Posterior cingulate gyrus (tissue), 11 donors: Measurements from ENCODE around the gene ULBP3.

ENCODE experiments used
- DNase-seq, 10 donors: peaks; one replicate each; pipeline versions ENCODE4 v3.0.0 to v3.0.0-alpha.2; 2020 to 2021; ENCODE audit warnings: mixed read lengths in 3 of 10
- intact Hi-C: fragments of 100-400 bp; cut with DNase I; formaldehyde crosslinking; loops from one replicate; pipeline ENCODE4 v1.15.1; 2023

Gene ULBP3

GRCh38 chr6:150068720-150069648 lies at the start of gene ULBP3:
Gene ULBP3, minus strand, starts transcription at chr6:150069121. Its CDS starts 55 bp downstream, at chr6:150069066.
- intact Hi-C loops = no loop called here

DNA sequence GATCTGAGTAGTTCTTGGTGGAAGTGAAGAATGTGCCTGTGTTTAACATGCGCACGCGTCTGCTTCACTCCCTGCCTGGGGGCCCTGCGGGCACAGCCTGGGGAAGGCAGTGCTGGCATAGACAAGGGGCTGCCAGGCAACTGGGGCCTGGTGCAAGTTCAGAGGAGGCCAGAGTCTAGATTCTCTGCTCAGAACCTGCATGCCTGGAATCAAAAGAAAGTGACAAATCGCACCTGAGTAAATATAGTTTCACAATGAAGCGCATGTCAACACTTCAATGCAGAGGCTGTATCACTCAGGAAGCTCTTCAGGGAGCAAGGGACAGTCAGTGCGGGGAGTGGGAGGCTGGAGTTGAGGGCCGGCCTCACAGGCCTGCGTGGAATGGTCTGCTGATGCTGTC lies 49.7 kb upstream of the ULBP3 start:
- DNase-seq = no peak
- intact Hi-C loops = no loop called here

More at GRCh38 chr6:150068720-150069648, at the start of gene ULBP3:
- DNase-seq = peak; percentile 33 to 94 (median 68)

DNA sequence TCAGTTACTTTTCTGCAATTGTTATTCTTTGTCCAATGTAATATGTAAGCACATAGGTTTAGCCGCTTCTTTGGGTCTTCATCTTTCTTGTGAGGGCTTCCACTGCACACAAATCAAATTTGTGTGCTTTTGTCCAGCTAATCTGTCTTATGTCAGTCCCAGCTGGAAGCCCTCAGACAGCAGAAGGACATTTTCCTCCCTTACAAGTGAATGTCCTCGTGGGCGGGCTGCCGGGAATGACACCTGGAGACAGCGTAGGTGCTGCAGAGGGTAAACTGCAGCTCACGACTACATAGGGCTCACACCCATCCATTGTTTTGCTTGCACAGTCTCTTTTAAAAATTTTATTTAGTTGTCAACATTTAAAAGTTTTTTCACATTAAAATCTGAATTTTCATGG lies 49.3 kb upstream of the ULBP3 start:
- peak in 2 of 10 donors; percentile 21 to 72 for DNase-seq
- intact Hi-C loops = no loop called here

- DNase-seq = peak in 1 of 10 donors; percentile 72
- intact Hi-C loops = no loop called here
Observed at GRCh38 chr6:150116200-150116800, 47.4 kb upstream of the ULBP3 start.

- peak in 1 of 10 donors; percentile 83 for DNase-seq
Observed at GRCh38 chr6:150115769-150116168, 46.8 kb upstream of the ULBP3 start.

GRCh38 chr6:150112233-150112632 lies 43.3 kb upstream of the ULBP3 start:
- intact Hi-C loops = no loop called here

More at GRCh38 chr6:150115769-150116168, 46.8 kb upstream of the ULBP3 start:
- intact Hi-C loops = no loop called here

GRCh38 chr6:150102750-150103270 lies 33.9 kb upstream of the ULBP3 start:
- intact Hi-C loops = no loop called here
- no peak for DNase-seq

More at GRCh38 chr6:150112233-150112632, 43.3 kb upstream of the ULBP3 start:
- no peak for DNase-seq

DNA sequence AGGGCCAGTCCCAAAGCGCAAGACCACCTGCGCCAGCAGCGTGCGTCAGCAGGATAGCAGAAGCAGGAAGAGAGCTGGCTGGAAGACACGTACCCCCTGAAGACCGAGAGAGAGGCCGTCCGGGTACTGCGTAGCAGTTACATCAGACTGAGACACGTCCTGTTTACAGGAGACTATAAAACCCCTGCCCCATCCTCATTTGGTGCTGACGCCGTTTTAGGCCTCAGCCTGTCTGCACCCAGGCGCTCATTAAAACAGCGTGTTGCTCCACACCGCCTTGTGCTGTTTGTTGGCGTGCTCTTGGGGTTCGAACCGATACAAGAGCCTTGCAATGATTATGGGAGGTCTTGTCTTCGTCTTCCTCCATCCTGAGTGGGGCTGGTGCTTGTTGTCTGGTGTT lies 31.8 kb upstream of the ULBP3 start:
- intact Hi-C loops = no loop called here

GRCh38 chr6:150099953-150100352 lies 31.0 kb upstream of the ULBP3 start:
- intact Hi-C loops = no loop called here

More for the DNA sequence above, 31.8 kb upstream of the ULBP3 start:
- DNase-seq = no peak

GRCh38 chr6:150099546-150099945 lies 30.6 kb upstream of the ULBP3 start:
- no peak for DNase-seq
- intact Hi-C loops = no loop called here

More at GRCh38 chr6:150099953-150100352, 31.0 kb upstream of the ULBP3 start:
- no peak for DNase-seq

GRCh38 chr6:150098155-150098554 lies 29.2 kb upstream of the ULBP3 start:
- DNase-seq = no peak

DNA sequence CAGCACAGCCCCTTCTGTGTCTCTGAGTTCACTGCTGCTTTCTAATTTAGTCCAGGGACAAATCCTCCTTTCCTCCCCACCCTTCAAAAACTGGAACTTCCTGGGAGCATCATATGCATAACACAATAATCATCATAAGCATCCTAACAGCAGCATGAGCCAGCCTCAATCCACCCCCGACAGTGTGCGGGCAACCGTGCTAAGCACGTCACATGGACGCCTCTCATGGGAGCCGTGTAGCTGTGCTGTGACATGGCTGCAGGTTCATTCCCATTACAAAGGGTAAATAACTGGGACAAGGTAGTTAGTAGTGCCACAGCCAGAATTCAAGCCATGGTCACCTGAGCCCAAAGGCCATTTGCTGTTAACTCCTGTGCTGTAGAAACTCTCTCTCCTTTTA lies 24.5 kb upstream of the ULBP3 start:
- intact Hi-C loops = no loop called here
- DNase-seq = peak in 4 of 10 donors; percentile 40 to 90 (median 84)

More at GRCh38 chr6:150098155-150098554, 29.2 kb upstream of the ULBP3 start:
- intact Hi-C loops = no loop called here

GRCh38 chr6:150091476-150091875 lies 22.6 kb upstream of the ULBP3 start:
- intact Hi-C loops = no loop called here
- DNase-seq = no peak

DNA sequence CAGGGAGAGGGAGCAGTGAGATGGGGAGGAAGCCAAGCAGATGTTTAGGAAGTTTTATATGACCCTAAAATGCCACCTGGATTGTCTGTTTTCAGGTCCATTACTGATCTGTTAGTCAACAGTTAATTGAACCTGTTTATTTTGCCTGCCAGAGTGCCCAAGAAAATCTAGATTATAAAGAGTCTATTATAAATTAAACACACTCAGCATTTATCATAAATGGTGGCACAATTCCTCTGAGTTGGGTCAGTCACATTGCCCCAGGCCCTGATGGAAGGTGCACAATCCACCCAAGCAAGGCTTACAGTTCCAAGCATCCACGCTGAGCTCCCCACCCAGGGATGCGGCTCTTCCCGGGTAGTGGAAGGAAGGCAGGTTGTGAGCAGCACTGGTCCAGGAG lies 21.4 kb upstream of the ULBP3 start:
- DNase-seq = no peak
- intact Hi-C loops = no loop called here

- intact Hi-C loops = loop anchor here (10.0 kb wide), 1 partner anchor 726 kb away; no protein-coding TSS in a partner anchor
- peak in 1 of 10 donors; percentile 21 for DNase-seq
Observed at GRCh38 chr6:150088481-150089154, 19.7 kb upstream of the ULBP3 start.

DNA sequence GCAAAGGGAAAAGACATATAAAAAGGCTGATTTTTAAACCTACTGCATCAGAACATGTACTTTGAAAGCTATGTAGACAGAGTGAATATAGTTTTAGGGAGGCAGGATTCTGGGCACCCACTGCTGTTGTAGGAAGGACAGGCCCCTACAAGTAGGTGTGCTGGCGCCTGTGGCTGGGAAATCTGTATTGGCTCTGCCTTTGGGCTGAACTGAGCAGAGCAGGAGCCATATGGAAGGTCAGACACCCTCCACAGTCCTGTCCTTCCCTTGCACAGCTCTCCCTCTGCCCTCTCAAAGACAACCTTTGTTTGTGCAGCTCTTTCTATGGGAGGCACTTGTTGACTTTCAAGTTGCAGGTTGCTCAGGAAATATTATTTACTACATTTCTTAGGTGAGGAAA lies 18.4 kb upstream of the ULBP3 start:
- no peak for DNase-seq
- intact Hi-C loops = loop anchor here (10.0 kb wide), 1 partner anchor 727 kb away; no protein-coding TSS in a partner anchor

DNA sequence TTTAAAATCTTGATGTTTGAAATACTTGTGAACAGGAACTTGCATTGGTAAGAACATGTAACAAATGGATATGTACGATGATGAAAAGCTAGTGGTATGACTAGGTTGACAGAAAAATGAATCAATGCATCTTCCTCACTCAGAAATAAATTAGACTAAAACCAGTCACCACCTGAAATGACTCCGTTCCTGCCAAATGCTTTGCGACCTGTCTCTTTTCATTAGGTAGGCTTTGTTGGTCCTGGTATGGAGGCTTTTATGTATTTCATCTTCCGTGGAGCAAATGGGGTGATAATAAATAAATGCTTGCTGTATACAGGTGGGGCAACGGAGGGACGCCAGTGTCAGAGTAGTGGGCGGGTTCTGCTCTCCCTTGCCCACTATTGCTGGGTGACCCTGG lies 17.1 kb upstream of the ULBP3 start:
- no peak for DNase-seq
- intact Hi-C loops = loop anchor here (10.0 kb wide), 1 partner anchor 729 kb away; no protein-coding TSS in a partner anchor

GRCh38 chr6:150084426-150084825 lies 15.5 kb upstream of the ULBP3 start:
- no peak for DNase-seq
- intact Hi-C loops = loop anchor here (5.0 to 10.0 kb wide), 2 partner anchors 58 to 730 kb away; partner anchors contain the start of gene PPP1R14C

DNA sequence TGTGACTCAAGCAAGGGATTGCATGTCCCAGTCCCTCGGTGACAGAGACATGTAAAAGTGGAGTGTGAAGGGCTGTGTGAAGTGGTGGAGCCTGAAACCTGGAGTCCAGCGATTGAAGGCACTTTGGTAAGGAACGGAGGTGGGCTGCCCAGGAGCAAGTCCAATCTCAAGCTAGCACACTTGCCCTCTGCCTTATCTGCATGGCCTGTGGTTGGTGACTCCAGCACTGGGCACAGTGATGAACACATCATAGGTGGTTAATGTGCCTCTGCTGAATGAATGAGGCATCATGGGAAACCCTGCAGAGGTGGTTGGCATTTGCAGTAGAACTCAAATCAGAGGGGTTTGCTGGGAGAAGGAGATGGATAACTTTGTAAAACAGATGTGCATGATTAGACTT lies 14.9 kb upstream of the ULBP3 start:
- no peak for DNase-seq
- intact Hi-C loops = loop anchor here (5.0 to 10.0 kb wide), 2 partner anchors 58 to 731 kb away; partner anchors contain the start of gene PPP1R14C

DNA sequence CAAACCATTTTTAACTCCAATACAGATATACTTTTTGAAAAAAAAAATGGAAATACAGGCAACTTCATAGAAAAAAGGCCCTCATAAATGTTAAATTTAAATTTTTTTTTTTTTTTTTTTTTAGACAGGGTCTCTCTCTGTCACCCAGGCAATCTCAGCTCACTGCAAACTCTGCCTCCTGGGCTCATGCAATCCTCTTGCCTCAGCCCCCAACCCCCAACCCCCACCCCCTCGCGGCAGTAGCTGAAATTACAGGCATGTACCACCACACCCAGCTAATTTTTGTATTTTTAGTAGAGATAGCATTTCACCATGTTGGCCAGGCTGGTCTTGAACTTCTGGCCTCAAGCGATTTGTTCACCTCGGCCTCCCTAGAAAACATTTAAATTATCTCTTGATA lies 12.8 kb upstream of the ULBP3 start:
- DNase-seq = no peak
- intact Hi-C loops = loop anchor here (5.0 to 10.0 kb wide), 2 partner anchors 61 to 733 kb away; partner anchors contain the start of gene PPP1R14C
